Measurements from ENCODE around the gene NRDE2.

Gene NRDE2

GRCh38 chr14:90305176-90305601, 26.6 kb downstream of the NRDE2 start:
- Histone ChIP-seq H3K4me1 (ENCODE audit: insufficient read depth, low read length) (peaks cover 32% of the 10 kb centered on the region), H3K9ac (ENCODE audit: low read depth, low read length) (no peak overlapping the region), H3K4me3 (ENCODE audit: low read length) (no peak overlapping the region), H3K36me3 (ENCODE audit: insufficient read depth, low read length) (peaks cover 43% of the 10 kb centered on the region), H3K9me3 (ENCODE audit: insufficient read depth, low read depth, low read length) (no peaks in the 10 kb centered on the region), H3K27ac (ENCODE audit: low read depth, low read length) (no peak overlapping the region), H3K27me3 (ENCODE audit: insufficient read depth, low read length) (no peaks in the 10 kb centered on the region)
- WGBS, result 96% methylated on average over 4 of the region's 4 CpGs

- no peak overlapping the region for H3K9ac ChIP-seq (ENCODE audit: low read depth, low read length)
Observed at GRCh38 chr14:90304502-90304901, 27.2 kb downstream of the NRDE2 start.

GRCh38 chr14:90303473-90303872, 28.3 kb downstream of the NRDE2 start:
- Histone ChIP-seq H3K9ac (ENCODE audit: low read depth, low read length) (no peak overlapping the region), H3K4me3 (ENCODE audit: low read length) (no peak overlapping the region; the same call in 1 of the 2 replicates), H3K27me3 (ENCODE audit: insufficient read depth, low read length) (no peaks in the 10 kb centered on the region), H3K27ac (ENCODE audit: low read depth, low read length) (peak overlapping the region; percentile 77; the same call in 1 of the 2 replicates), H3K9me3 (ENCODE audit: insufficient read depth, low read depth, low read length) (no peaks in the 10 kb centered on the region), H3K36me3 (ENCODE audit: insufficient read depth, low read length) (peaks cover 43% of the 10 kb centered on the region), H3K4me1 (ENCODE audit: insufficient read depth, low read length) (peaks cover 32% of the 10 kb centered on the region)
- WGBS, result 86% methylated on average over 4 of the region's 4 CpGs

More at GRCh38 chr14:90304502-90304901, 27.2 kb downstream of the NRDE2 start:
- no peak overlapping the region for H3K27ac ChIP-seq (ENCODE audit: low read depth, low read length)
- peaks cover 45% of the 10 kb centered on the region for H3K36me3 ChIP-seq (ENCODE audit: insufficient read depth, low read length)
- peaks cover 32% of the 10 kb centered on the region for H3K4me1 ChIP-seq (ENCODE audit: insufficient read depth, low read length)
- no peak overlapping the region for H3K4me3 ChIP-seq (ENCODE audit: low read length)
- H3K27me3 ChIP-seq (ENCODE audit: insufficient read depth, low read length), result no peaks in the 10 kb centered on the region
- no peaks in the 10 kb centered on the region for H3K9me3 ChIP-seq (ENCODE audit: insufficient read depth, low read depth, low read length)

- peak overlapping the region; percentile 78; the same call in 1 of the 2 replicates for H3K27ac ChIP-seq (ENCODE audit: low read depth, low read length)
- H3K4me3 ChIP-seq (ENCODE audit: low read length), result peak overlapping the region; percentile 11; the same call in 1 of the 2 replicates
- H3K36me3 ChIP-seq (ENCODE audit: insufficient read depth, low read length), result peaks cover 47% of the 10 kb centered on the region
Observed at GRCh38 chr14:90302529-90303303, 29.0 kb downstream of the NRDE2 start.

GRCh38 chr14:90301668-90302090, 30.1 kb downstream of the NRDE2 start:
- WGBS, result 92% methylated on average over 5 of the region's 5 CpGs

More at GRCh38 chr14:90302529-90303303, 29.0 kb downstream of the NRDE2 start:
- H3K27me3 ChIP-seq (ENCODE audit: insufficient read depth, low read length), result no peaks in the 10 kb centered on the region
- no peaks in the 10 kb centered on the region for H3K9me3 ChIP-seq (ENCODE audit: insufficient read depth, low read depth, low read length)
- WGBS, result 54% methylated on average over 10 of the region's 10 CpGs
- peaks cover 32% of the 10 kb centered on the region for H3K4me1 ChIP-seq (ENCODE audit: insufficient read depth, low read length)
- no peak overlapping the region; the same call in 1 of the 2 replicates for H3K9ac ChIP-seq (ENCODE audit: low read depth, low read length)

GRCh38 chr14:90301122-90301521, 30.6 kb downstream of the NRDE2 start:
- H3K27me3 ChIP-seq (ENCODE audit: insufficient read depth, low read length), result no peaks in the 10 kb centered on the region
- H3K4me1 ChIP-seq (ENCODE audit: insufficient read depth, low read length), result peaks cover 32% of the 10 kb centered on the region
- peaks cover 55% of the 10 kb centered on the region for H3K36me3 ChIP-seq (ENCODE audit: insufficient read depth, low read length)
- no peak overlapping the region for H3K4me3 ChIP-seq (ENCODE audit: low read length)
- H3K27ac ChIP-seq (ENCODE audit: low read depth, low read length), result no peak overlapping the region
- H3K9me3 ChIP-seq (ENCODE audit: insufficient read depth, low read depth, low read length), result no peaks in the 10 kb centered on the region
- WGBS, result 86% methylated on average over 6 of the region's 6 CpGs
- H3K9ac ChIP-seq (ENCODE audit: low read depth, low read length), result no peak overlapping the region

More at GRCh38 chr14:90301668-90302090, 30.1 kb downstream of the NRDE2 start:
- H3K9me3 ChIP-seq (ENCODE audit: insufficient read depth, low read depth, low read length), result no peaks in the 10 kb centered on the region
- H3K4me3 ChIP-seq (ENCODE audit: low read length), result no peak overlapping the region
- H3K27ac ChIP-seq (ENCODE audit: low read depth, low read length), result no peak overlapping the region
- peaks cover 50% of the 10 kb centered on the region for H3K36me3 ChIP-seq (ENCODE audit: insufficient read depth, low read length)
- peaks cover 32% of the 10 kb centered on the region for H3K4me1 ChIP-seq (ENCODE audit: insufficient read depth, low read length)
- no peak overlapping the region for H3K9ac ChIP-seq (ENCODE audit: low read depth, low read length)
- no peaks in the 10 kb centered on the region for H3K27me3 ChIP-seq (ENCODE audit: insufficient read depth, low read length)

- no peaks in the 10 kb centered on the region for H3K27me3 ChIP-seq (ENCODE audit: insufficient read depth, low read length)
- peaks cover 60% of the 10 kb centered on the region for H3K36me3 ChIP-seq (ENCODE audit: insufficient read depth, low read length)
- H3K4me1 ChIP-seq (ENCODE audit: insufficient read depth, low read length), result peaks cover 32% of the 10 kb centered on the region
- H3K9me3 ChIP-seq (ENCODE audit: insufficient read depth, low read depth, low read length), result no peaks in the 10 kb centered on the region
- no peak overlapping the region for H3K9ac ChIP-seq (ENCODE audit: low read depth, low read length)
- no peak overlapping the region for H3K27ac ChIP-seq (ENCODE audit: low read depth, low read length)
- no peak overlapping the region for H3K4me3 ChIP-seq (ENCODE audit: low read length)
- 98% methylated on average over 2 of the region's 2 CpGs for WGBS
Observed at GRCh38 chr14:90300611-90301047, 31.1 kb downstream of the NRDE2 start.

GRCh38 chr14:90299408-90299807, 32.3 kb downstream of the NRDE2 start:
- WGBS, result 81% methylated on average over 7 of the region's 7 CpGs
- Histone ChIP-seq H3K4me3 (ENCODE audit: low read length) (no peak overlapping the region), H3K9me3 (ENCODE audit: insufficient read depth, low read depth, low read length) (no peaks in the 10 kb centered on the region), H3K36me3 (ENCODE audit: insufficient read depth, low read length) (peaks cover 71% of the 10 kb centered on the region), H3K4me1 (ENCODE audit: insufficient read depth, low read length) (peaks cover 31% of the 10 kb centered on the region), H3K27ac (ENCODE audit: low read depth, low read length) (no peak overlapping the region), H3K27me3 (ENCODE audit: insufficient read depth, low read length) (no peaks in the 10 kb centered on the region), H3K9ac (ENCODE audit: low read depth, low read length) (no peak overlapping the region)

- no peak overlapping the region for H3K9ac ChIP-seq (ENCODE audit: low read depth, low read length)
- H3K4me1 ChIP-seq (ENCODE audit: insufficient read depth, low read length), result peaks cover 17% of the 10 kb centered on the region
- peaks cover 71% of the 10 kb centered on the region for H3K36me3 ChIP-seq (ENCODE audit: insufficient read depth, low read length)
- no peak overlapping the region for H3K4me3 ChIP-seq (ENCODE audit: low read length)
- H3K9me3 ChIP-seq (ENCODE audit: insufficient read depth, low read depth, low read length), result no peaks in the 10 kb centered on the region
- 93% methylated on average over 11 of the region's 11 CpGs for WGBS
- no peaks in the 10 kb centered on the region for H3K27me3 ChIP-seq (ENCODE audit: insufficient read depth, low read length)
- no peak overlapping the region for H3K27ac ChIP-seq (ENCODE audit: low read depth, low read length)
Observed at GRCh38 chr14:90297876-90298629, 33.7 kb downstream of the NRDE2 start.

- Histone ChIP-seq H3K9ac (ENCODE audit: low read depth, low read length) (no peak overlapping the region), H3K27ac (ENCODE audit: low read depth, low read length) (no peak overlapping the region), H3K27me3 (ENCODE audit: insufficient read depth, low read length) (no peaks in the 10 kb centered on the region), H3K36me3 (ENCODE audit: insufficient read depth, low read length) (peaks cover 75% of the 10 kb centered on the region), H3K4me1 (ENCODE audit: insufficient read depth, low read length) (0 out of 2 replicates have a peak, but pooled peaks cover 3% of the 10 kb centered on the region), H3K9me3 (ENCODE audit: insufficient read depth, low read depth, low read length) (no peaks in the 10 kb centered on the region), H3K4me3 (ENCODE audit: low read length) (no peak overlapping the region)
- 92% methylated on average over 7 of the region's 7 CpGs for WGBS
Observed at GRCh38 chr14:90296641-90297040, 35.1 kb downstream of the NRDE2 start.

- 96% methylated on average over 5 of the region's 5 CpGs for WGBS
- no peaks in the 10 kb centered on the region for H3K27me3 ChIP-seq (ENCODE audit: insufficient read depth, low read length)
- H3K27ac ChIP-seq (ENCODE audit: low read depth, low read length), result no peak overlapping the region
- H3K9me3 ChIP-seq (ENCODE audit: insufficient read depth, low read depth, low read length), result no peaks in the 10 kb centered on the region
- no peak overlapping the region for H3K9ac ChIP-seq (ENCODE audit: low read depth, low read length)
- H3K4me1 ChIP-seq (ENCODE audit: insufficient read depth, low read length), result peaks cover 4% of the 10 kb centered on the region
- H3K36me3 ChIP-seq (ENCODE audit: insufficient read depth, low read length), result peaks cover 72% of the 10 kb centered on the region
- H3K4me3 ChIP-seq (ENCODE audit: low read length), result no peak overlapping the region
Observed at GRCh38 chr14:90295870-90296516, 35.7 kb downstream of the NRDE2 start.

All from HUES64 (cell line).